GM18861 (cell line): Measurements from ENCODE around the gene HDAC4.

ENCODE experiments used
- ATAC-seq: cut with Tn5 transposase; IDR thresholded peaks from one replicate; pipeline ENCODE4 v1.9.1; 2021; ENCODE audit not compliant: unreplicated experiment

The HDAC4 gene

DNA sequence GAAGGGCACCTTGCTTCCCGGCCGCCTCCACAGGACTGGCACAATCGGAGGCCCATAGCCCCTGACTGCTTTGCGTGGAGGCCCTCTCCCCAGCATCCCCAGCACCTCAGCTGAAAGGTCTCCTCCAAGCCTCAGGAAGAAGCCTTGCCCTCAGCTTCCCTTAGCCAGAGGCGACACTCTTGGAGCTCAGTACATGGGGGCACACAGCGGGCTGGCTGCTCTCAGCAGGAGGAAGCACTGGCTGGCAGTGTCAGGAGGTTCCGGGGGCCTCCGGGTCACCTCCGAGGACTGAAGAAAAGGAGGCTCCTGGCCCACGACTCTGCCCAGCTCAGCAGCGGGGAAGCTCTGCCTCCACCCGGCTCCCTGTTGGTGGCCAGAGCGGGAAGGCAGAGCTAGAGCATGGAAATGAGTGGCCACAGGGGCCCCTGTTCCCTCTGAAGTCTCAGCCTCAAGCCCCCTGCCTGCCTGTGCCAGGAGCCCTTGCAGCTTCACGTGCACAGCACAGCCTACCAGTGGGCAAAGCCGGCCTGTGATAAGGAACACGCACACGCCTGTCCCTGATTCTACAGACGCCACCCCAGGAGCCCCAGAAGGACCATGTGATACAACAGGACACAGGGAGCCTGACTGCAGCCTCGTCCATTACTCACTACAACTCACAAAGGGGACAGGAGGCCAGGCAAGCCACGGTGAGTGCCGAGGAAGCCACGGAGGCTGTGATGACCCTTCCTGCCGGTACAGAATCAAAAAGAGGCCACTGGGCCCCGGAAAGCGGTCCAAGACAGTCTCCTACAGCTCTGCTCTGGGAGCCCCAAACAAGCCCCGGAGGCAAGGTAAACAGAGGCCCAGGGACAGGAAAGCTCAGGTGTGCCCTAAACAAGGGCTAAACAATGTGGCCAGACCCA lies 15.5 kb downstream of the HDAC4 start:
- ATAC-seq = no peak

DNA sequence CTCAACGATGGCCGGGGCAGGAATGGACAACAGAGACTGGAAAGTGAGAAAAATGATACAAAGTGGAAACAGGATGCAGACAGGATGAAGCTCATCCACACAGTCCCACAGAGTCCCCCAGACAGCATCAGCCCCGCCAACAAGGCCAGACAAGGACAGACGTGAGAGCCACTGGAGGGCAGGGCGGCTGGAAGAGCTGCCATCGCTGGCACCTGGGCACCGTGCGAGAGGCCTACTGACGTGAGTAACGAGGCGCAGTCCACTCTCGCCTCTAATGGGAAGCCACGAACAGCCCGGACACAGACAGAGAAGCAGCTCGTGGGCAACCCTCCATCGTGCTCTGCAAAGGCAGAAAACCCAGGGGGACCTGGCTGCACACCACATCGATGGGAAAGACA lies 17.1 kb downstream of the HDAC4 start:
- ATAC-seq = no peak

DNA sequence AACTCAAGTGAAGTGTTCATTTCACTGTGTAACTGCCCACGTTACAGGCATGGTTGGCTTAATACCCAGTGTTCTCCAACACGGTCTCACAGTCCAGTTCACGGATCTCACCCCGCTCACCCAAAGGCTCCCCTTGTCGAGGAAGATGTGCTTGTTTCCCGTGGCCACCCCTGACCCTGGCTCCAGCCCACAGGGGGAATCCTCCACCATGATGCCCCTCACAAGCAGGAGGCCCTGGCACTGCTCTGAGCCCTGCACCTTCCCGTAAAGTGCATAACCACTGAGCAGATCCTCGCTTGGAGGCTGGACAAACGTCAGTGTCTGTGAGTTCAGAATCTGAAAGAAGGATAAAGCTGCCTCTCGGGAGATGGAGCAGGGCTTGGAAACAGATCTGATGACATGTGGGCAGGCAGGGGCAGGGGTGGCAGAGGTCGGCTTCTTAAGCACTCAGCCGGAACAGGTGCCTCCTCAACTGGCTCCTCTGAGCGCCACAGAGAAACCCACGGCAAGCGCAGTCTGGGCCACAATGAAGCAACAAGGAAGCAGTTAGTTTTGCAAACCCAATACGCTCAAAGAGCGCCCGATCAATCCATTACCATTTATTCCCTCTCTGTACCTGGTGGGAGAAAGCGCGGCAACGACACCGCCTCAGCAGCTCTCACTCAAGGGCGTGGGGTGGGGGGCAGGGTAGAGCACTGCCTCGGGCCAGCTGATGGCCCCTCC lies 17.6 kb downstream of the HDAC4 start:
- no peak for ATAC-seq

DNA sequence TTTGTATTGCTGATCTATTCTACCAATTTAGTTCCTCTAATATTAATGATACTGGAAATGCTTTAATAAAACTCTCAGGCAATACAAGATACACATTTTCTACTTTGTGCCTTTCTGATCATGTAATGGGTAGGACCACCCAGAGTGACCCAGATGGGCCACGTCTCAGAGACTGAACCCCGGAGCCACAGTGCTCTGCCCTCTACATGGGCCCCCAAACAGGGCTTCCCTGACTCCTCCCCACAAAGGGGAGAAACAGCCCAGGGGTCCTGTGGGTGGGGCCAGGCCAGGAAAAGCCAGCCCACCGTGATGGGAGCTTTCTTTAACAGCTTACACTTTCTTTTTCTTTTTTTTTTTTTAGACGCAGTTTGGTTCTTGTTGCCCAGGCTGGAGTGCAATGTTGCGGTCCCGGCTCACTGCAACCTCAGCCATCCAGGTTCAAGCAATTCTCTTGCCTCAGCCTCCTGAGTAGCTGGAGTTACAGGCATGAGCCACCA lies 18.4 kb downstream of the HDAC4 start:
- ATAC-seq = no peak

DNA sequence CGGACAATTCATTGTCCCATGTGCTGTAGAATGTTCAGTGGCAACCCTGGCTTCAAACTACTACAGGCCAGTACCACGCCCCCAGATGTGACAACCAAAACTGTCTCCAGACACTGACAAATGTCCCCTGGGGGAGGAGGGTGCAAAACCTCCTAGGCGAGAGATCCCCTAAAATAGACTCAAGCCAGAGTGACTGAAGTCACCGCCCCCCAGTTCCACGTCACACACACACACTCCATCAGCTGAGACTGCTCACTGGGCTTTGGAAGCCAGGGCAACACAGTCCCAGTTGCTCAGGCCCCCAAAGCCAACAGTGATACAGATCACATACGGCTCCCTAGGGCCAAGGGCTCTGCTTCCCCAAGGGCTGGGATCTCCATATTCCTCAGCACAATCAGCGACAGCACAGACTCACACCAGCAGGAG lies 19.1 kb downstream of the HDAC4 start:
- peak; percentile 56 for ATAC-seq

DNA sequence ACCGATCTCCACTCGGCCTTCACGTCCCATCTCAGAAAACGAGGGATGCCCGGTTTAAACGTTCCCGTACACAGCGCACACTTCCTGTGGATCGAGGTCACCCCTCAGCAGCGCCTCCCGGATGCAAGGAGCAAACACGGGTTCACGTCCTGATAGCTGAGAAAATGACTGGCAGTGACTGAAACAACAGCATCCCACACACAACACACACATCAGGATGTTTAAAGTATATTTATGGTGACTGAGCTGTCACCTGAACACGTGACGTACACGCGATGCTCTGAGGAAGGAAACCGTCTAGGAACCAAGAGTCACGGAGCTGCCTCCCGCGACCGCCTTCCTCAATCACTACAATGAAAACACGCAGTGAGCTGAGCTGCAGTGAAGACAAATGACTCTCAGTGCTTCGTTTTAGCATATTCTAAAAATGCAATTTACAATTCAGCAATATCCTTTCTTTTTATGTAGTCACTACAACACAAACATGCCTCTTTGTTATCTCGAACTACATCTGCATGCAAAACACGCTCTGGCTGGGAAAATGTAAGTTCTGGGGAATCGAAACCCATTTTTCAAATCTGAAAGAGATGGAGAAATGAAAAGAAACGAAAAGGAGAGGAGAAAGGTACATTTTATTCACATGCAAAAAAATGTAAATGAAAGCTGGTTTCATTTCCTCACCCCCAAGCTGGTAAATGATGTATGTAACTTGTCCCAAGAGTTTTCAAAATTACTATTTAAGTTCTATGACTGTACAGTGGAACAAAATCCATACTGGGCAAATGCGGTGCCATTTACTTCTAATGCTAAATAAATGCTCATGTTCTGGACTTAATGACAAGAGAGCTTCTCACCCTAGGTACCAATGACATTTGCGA lies 19.8 kb downstream of the HDAC4 start:
- ATAC-seq = peak; percentile 37

DNA sequence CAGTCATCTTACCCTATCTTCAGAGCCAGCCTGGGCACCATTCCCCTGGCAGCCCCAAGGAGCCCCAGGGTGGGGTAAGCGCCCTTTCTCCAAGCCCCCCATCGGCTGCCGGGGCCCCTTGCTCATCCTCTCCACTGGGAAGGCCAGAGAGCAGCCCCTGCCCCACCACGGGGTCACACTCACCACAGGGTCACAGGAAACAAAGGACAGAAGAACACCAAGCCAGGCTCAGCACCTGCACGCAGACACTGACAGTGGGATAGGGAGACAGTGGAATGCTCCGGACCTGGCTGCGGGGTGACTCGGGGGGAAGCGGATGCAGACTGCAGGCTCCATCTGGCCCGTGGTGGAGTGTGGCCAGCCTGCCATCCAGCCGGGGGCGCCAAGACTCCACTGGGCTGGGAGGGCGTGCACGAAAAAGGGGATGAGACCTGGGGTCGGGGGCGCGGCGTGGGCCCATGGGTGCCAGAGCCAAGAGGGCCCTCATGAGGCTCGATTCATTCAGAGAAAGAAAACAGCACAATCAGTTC lies 21.1 kb downstream of the HDAC4 start:
- no peak for ATAC-seq

DNA sequence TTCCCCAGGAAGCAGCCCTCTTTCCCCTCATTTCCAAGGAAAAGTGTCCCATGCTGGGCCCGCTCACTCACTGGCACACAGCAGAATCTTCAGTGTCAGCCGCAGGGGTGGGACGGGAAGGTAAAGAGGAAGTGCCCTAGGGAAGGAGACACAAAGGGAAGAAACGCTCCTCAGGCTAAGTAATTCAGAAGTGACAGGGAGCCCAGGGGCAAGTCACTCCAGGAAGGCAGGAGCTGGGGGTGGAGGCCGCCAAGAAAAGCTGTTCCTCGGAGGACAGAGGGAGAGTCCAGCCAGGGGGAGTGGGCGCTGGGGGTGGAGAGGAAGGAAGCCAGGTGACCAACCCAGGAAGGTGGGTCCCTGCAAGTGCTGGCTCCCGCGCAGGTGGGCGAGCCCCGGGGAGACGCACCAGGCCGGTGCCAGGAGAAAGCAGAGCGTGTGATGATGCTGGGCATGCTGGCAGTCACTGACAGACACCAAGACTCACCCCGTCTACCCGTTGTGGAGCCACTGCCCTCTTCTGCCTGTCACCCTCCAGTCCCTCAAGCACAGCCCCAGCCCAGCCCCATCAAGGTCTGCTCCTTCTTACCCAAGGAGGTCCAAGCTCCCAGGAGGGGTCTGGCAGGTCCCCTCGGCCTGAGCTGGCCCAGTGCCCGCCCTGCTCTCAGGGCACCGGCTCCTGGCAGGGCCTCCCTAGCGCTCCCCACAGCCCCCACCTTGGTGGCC lies 21.7 kb downstream of the HDAC4 start:
- ATAC-seq = no peak

DNA sequence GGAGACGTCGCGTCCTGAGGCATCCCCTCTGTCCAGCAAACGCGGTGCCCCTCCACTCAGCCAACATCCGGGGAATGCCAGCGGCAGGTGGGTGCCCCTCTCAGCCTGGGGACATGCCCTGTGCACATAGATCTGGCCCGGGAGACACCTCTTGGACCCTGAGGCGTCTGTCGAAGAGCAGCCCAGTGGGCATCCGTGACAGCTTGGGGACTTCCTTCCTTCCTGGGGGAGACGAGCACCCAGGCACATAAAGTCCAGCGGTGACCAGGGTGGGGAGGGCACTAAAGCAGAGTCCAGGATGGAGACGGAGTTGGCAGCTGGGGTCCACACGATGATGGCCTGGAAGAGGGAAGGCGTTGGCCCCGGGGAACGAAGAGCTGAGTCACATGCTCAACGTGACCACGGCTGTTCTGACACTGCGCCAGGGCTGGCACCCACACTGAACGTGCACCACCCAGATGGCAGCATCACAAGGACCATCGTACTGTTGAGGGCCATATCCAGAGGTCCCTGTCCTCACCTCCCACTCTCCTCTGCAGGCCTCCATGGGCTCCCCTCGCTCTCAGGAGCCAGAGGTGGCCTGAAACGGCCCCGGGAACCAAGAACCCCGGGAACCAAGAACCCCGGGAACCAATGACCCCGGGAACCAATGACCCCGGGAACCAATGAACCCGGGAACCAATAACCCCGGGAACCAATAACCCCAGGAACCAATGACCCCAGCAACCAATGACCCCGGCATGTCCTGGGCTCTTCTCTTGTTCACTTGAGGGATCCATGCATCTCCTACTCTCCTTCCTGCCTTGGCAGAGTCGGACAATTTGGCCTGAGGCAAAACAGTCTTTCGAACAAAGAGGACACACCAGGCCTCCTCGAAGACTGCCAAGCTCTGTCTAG lies 22.6 kb downstream of the HDAC4 start:
- ATAC-seq = no peak

DNA sequence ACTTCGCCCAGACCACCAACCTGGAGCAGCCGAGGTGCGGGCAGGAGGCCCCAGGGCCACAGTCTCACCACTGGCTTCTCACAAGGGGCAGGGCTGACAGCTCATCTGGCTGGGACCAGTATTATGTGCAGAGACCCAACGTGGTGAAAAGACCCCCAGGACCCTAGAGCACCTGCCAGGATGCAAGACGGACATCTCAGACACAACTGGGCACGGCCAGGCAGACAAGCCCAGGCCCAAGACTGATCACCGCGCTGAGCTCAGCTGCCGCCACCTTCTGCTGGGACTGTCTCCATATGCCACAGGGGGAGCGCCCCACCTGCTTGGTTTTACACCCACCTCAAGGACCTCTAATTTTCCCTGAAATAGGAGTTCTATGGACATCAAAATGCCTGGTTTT lies 23.2 kb downstream of the HDAC4 start:
- no peak for ATAC-seq

DNA sequence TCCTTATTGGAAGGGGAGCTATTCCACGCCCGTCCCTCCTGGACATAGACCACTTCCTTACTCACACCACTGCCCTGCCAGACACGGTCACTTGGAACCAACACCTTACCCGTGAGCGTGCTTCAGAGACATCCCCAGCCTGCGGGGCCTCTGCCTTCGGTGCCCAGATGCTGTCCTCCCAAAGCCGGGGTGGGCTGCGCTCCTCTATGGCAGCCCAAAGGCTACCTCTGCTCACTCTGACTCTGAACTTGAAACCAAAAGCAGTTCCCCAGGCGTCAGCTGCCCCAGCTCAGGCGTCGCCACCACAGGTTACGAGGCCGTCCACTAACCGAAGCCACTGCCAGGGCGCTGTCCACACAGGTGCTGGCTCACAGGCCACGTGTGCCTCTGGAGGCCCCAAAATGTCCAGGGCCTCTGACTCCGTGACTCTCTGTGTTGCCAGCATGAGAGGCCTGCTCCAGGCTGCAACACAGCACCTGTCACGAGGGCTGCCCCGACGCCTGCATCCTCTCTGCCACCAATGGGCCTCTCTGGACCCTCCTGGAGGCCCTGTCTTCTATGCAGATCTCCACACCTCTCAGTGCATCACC lies 23.8 kb downstream of the HDAC4 start:
- no peak for ATAC-seq

DNA sequence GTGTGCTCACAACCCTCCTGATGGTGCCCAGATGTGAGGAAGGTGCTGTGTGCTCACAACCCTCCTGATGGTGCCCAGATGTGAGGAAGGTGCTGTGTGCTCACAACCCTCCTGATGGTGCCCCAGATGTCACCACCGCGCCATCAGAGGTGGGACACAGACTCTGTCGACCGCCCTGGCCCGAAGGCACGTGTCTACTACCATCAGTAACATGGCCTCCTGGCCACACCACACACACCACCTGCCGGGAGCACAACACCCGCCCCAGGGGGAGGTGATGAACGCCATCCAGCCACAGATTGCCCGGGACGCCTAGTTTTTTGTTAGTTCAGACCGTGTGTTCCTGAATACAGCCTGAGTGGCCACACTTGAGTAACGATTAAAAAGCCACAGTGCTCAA lies 24.5 kb downstream of the HDAC4 start:
- ATAC-seq = no peak

DNA sequence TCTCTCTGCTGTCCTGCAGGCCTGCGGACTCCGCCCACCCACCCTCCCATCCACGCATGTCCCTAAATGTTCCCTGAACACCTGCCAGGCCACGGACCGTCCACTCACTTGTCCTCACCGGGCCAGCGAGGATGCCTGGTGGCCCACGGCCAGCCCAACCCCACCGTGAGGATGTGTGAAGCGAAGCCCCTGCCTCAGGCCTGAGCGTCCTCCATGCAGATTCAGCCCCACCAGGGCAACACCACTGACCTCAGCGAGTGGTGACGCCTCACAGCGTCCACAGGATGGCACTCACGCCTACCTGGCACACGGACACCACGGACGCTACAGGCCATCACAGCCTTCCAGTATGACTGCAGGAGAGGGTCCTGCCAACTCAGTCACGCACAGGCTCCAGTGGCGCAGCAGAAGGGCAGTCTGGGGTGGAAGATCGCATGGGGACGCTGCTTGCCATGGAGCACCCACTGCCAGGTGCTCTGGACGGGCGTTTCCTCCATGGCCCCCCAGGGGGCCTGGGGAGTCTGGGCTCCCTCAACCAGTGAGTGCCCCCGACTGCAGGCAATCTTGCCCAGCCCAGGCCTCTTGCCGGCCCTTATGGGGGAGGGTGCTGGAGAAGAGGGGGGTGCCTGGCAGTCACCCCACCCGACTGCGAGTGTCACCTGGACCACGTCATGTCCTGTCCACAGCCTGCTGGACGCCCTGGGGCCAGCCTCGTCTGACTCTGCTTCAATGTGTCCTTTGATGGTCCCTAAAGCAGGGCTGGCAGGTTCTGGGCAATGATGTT lies 25.4 kb downstream of the HDAC4 start:
- ATAC-seq = no peak

DNA sequence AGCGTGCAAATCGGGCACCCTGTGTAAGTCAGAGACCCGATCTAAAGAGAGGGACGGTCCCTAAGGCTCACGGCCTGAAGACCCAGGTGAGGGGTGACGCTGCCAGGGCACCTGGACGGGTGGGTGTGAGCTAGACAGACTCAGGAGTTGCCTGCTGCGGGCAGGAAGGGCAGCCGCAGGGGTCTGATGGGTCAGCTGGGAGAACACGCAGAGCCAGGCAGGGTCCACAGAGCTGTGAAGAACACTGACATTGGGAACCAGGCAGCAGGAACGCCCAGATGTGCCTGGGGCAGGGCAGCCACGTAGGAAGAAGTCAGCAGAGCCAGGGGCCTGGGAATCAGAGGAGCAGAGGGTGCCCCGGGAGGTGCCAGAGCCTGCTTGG lies 25.9 kb downstream of the HDAC4 start:
- no peak for ATAC-seq

DNA sequence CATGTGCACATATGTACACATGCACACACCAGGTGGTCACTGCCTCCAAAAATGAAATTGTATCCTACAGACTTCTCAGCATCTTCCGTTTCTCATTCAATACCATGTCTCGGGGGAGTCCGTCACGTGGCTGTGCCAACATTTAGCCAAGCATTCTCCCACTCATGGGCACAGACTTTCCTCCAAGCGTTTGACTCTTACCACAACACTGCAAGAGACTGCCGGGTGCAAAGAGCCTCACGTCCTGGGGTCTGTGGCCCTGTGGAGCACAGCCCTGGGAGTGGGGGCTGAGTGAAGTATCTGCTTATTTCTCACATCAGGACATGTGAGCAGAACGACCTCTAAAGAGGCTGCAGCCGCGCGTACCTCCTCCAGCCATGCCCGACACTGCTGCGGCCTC lies 28.0 kb downstream of the HDAC4 start:
- no peak for ATAC-seq

DNA sequence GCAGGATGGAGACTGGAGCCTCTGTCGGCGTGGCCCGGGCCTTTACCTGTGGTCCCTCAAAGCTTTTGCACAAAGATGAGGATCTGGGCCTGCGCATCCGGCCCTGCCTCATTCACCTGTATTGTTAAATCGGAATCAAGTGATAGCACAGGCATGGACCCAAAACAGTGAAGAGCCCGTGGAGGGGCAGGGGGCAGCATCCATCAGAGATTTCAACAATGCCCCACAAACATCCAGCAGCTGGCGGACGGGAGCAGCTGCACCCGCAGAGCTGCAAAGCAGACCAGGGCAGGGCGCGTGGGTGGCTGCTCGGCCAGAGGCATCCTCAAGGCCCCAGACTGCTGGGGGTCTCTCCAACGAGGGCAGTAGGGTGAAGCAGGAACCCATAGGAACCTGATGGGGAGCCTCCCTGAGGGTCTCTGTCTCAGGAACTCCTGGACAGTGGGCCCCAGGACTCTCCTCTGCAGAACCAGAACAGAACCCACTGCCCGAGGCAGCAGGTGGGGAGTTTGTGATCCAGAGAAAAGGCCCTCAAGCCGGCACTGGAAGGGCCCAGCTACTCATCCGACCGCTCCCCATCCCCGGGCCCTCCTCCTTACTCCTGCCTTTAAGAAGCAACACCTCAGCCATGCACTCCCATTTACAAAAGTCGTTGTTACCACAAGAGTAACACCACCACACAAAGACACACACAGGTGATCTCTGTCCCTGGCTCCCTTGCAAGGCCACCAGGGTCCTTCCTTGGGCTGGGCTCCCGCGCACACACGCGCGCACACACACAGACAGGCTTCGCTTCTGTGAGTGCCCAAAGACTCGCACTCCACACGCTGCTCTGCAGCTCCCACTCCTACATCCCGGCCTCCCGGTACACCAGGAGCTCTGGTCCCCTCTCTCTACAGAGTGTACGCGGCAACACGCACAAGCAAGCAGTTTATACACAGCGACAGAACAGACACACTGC lies 28.8 kb downstream of the HDAC4 start:
- no peak for ATAC-seq
